ENCODE measurements around the gene GCKR.

DNA sequence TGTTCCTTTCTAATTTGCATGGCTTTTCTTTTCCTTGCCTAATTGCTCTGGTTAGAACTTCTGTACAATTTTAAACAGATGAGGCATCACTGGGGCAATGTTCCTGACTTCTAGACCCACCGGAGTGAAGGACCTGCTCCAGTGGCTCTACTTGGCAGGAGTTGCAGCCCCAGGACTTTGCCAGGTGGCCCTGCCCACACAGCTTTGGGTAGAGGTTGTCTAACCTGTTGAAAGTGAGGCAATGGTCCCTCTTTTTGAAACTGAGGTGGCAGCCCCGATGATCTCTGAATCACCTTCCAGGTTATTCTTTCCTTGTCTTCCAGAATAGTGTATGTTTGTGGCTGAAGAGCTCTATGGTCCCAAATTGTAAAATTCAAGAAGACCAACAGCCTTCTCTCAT, 56.3 kb downstream of the GCKR start:
- TF ChIP-seq, protein P1, sequence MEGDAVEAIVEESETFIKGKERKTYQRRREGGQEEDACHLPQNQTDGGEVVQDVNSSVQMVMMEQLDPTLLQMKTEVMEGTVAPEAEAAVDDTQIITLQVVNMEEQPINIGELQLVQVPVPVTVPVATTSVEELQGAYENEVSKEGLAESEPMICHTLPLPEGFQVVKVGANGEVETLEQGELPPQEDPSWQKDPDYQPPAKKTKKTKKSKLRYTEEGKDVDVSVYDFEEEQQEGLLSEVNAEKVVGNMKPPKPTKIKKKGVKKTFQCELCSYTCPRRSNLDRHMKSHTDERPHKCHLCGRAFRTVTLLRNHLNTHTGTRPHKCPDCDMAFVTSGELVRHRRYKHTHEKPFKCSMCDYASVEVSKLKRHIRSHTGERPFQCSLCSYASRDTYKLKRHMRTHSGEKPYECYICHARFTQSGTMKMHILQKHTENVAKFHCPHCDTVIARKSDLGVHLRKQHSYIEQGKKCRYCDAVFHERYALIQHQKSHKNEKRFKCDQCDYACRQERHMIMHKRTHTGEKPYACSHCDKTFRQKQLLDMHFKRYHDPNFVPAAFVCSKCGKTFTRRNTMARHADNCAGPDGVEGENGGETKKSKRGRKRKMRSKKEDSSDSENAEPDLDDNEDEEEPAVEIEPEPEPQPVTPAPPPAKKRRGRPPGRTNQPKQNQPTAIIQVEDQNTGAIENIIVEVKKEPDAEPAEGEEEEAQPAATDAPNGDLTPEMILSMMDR (conservative IDR thresholded peaks at IDR 0.05; ENCODE audit: low read depth, low read length), result no peak
- no peak for TF ChIP-seq EZH2 (IDR thresholded peaks at IDR 0.05; ENCODE audit: borderline replicate concordance, low read depth, low read length, poor library complexity, severe bottlenecking)

Measured in A673 (cell line).